Spleen (tissue), 11 donors: ENCODE data around the gene ADD1. TPM values are rescaled to one million over a fixed set of nuclear protein-coding genes. Genes with fewer than 3 reads are reported as not detected.

ENCODE experiments used
- DNase-seq: peaks from one replicate; pipeline ENCODE4 v3.0.0-alpha.2; 2020
- H3K27ac ChIP-seq, 8 donors: fragments of 200-600 bp; sonication (generic) in 7 of 8; 1 replicate in 4 of 8; 2 replicates in 4 of 8; pipeline versions ENCODE4 v1.5.0 to v1.8.0; 2016 to 2021; ENCODE audit warnings: inconsistent platforms in 4 of 8, mild to moderate bottlenecking in 4 of 8, moderate library complexity in 1 of 8
- H3K27me3 ChIP-seq, 7 donors: fragments of 200-600 bp; sonication (generic) in 6 of 7; replicated peaks in 1 of 7; 1 replicate in 4 of 7; 2 replicates in 3 of 7; pipeline versions ENCODE4 v1.5.0 to v1.8.0; 2016 to 2021; ENCODE audit warnings: inconsistent platforms in 3 of 7, mild to moderate bottlenecking in 1 of 7
- H3K36me3 ChIP-seq, 6 donors: fragments of 200-600 bp; sonication (generic) in 5 of 6; 1 replicate in 4 of 6; 2 replicates in 2 of 6; pipeline versions ENCODE4 v1.5.0 to v1.8.0; 2016 to 2021; ENCODE audit warnings: inconsistent platforms in 2 of 6
- H3K4me1 ChIP-seq, 6 donors: fragments of 200-600 bp; sonication (generic) in 5 of 6; 1 replicate in 3 of 6; 2 replicates in 3 of 6; pipeline versions ENCODE4 v1.5.0 to v1.8.0; 2016 to 2021; ENCODE audit warnings: inconsistent platforms in 3 of 6
- H3K4me3 ChIP-seq, 8 donors: fragments of 200-600 bp; sonication (generic) in 7 of 8; 1 replicate in 4 of 8; 2 replicates in 4 of 8; pipeline versions ENCODE4 v1.5.0 to v1.8.0; 2016 to 2021; ENCODE audit warnings: inconsistent platforms in 4 of 8, mild to moderate bottlenecking in 4 of 8, moderate library complexity in 2 of 8
- H3K9me3 ChIP-seq, 8 donors: fragments of 200-600 bp; sonication (generic) in 7 of 8; 1 replicate in 4 of 8; 2 replicates in 4 of 8; pipeline versions ENCODE4 v1.5.0 to v1.8.0; 2016 to 2021; ENCODE audit warnings: inconsistent platforms in 4 of 8
- POLR2A ChIP-seq, 3 donors: fragments of 450-650 bp; IDR thresholded peaks; one replicate each; pipeline ENCODE4 v1.5.1; 2017; ENCODE audit warnings: antibody characterized with exemption in 3 of 3, mild to moderate bottlenecking in 1 of 3
- POLR2AphosphoS5 ChIP-seq, 3 donors: sonication (generic); formaldehyde crosslinking; IDR thresholded peaks; one replicate each; pipeline ENCODE4 v1.5.1; 2017; ENCODE audit warnings: antibody characterized with exemption in 3 of 3
- WGBS, 5 donors: extraction: QIAGEN DNeasy Blood & Tissue Kit in 3 of 5; methylation state at CpG; one replicate each; pipeline versions ENCODE4 v1.1.5 to v1.1.7; 2013 to 2018; 5-methylcytosine and 5-hydroxymethylcytosine counted together
- intact Hi-C: fragments of 100-400 bp; cut with DNase I; formaldehyde crosslinking; loops from one replicate; pipeline ENCODE4 v1.15.0; 2023; ENCODE audit warnings: low total_unique reads
- polyA plus RNA-seq, 3 donors: library from polyadenylated mRNA; stranded (reverse); fragments of 200-250 nt; gene quantifications; one replicate each; pipeline ENCODE4 v1.2.1, GENCODE V29; 2013
- total RNA-seq, 7 donors: library from RNA; depleted of rRNA in 3 of 7; stranded (reverse); fragments of >200 nt in 3 of 7; fragmentation: NEBNext Ultra II Directional in 4 of 7; extraction: Animal tissue kit (Norgen Biotek cat#: 25700) in 4 of 7; gene quantifications; one replicate each; pipeline versions ENCODE4 v1.1.0 to v1.2.1, GENCODE V29; 2016 to 2021
- TF ChIP-seq, protein P1 (sequence below), 11 experiments: fragments of 200-600 bp in 7 of 11; fragments of 450-650 bp in 4 of 11; sonication (generic) in 4 of 11; IDR thresholded peaks in 8 of 11; conservative IDR thresholded peaks in 3 of 11; 1 replicate in 7 of 11; 2 replicates in 4 of 11; pipeline versions ENCODE4 v1.4.0 to v1.8.0; 2016 to 2021; ENCODE audit warnings: antibody characterized with exemption in 11 of 11, inconsistent platforms in 4 of 11, mild to moderate bottlenecking in 1 of 11
- donor health status: healthy with polysubstance abuse.
- donor health status: DM: no; HTN: no; CAD: no; lungs with moderate emphysema.
- donor health status: DM: no; HTN: no; CAD: no.
- donor health status: Bipolar disorder and iron deficiency.
- donor health status: healthy.
- donor health status: DM: no; HTN: no; CAD: no.
- donor health status: DM: yes; HTN: yes; CAD: no.

Gene ADD1
- total and polyA plus RNA-seq, 10 donors = 175 to 348 (median 265) TPM

DNA sequence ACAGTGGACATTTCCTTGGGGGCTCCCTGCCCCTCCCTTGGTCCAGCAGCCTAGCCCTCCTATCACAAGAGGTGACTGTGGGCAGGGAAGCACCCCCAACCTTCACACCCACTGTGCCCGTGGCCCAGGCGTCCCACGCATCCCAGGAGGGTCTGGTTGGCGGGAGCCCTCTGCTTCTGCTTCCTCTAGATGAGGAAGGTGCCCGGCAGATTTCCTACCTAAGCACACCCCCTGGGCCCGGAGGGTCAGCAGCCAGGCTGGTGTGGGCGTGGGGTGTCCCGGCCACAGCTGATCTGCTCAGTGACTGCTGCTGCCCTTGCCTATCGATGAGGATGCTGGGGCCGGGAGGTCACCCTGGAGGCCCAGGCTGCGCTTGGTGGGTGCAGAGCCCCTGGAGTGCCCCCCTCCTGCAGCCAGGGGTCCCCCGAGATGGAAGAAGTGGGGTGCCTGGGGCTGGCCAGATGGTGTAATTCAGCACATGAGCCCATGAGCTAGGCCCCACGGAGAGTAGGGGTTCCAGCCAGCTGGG, 38.6 kb upstream of the ADD1 start:
- peak overlapping the region in 7 of 8 donors; percentile 22 to 98 (median 87) for H3K27ac ChIP-seq
- TF ChIP-seq, protein P1, sequence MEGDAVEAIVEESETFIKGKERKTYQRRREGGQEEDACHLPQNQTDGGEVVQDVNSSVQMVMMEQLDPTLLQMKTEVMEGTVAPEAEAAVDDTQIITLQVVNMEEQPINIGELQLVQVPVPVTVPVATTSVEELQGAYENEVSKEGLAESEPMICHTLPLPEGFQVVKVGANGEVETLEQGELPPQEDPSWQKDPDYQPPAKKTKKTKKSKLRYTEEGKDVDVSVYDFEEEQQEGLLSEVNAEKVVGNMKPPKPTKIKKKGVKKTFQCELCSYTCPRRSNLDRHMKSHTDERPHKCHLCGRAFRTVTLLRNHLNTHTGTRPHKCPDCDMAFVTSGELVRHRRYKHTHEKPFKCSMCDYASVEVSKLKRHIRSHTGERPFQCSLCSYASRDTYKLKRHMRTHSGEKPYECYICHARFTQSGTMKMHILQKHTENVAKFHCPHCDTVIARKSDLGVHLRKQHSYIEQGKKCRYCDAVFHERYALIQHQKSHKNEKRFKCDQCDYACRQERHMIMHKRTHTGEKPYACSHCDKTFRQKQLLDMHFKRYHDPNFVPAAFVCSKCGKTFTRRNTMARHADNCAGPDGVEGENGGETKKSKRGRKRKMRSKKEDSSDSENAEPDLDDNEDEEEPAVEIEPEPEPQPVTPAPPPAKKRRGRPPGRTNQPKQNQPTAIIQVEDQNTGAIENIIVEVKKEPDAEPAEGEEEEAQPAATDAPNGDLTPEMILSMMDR (IDR thresholded peaks at IDR 0.05 in 8 of 11, conservative IDR thresholded peaks at IDR 0.05 in 3 of 11) = peak in 1 of 11 experiments; percentile 11
- peak in 1 of 3 donors; percentile 50 for TF ChIP-seq POLR2AphosphoS5 (IDR thresholded peaks at IDR 0.05)
- no peak for TF ChIP-seq POLR2A (IDR thresholded peaks at IDR 0.05)
- intact Hi-C loops = no loop called here
- H3K4me3 ChIP-seq = peak overlapping the region in 1 of 8 donors; percentile 46
- peaks cover 0 to 55% (median 0%) of the 10 kb centered on the region in 6 donors for H3K36me3 ChIP-seq
- peaks cover 73 to 97% (median 92%) of the 10 kb centered on the region in 6 donors for H3K4me1 ChIP-seq
- 43 to 62% (median 51%) methylated on average over 6 to 13 of the region's 13 CpGs for WGBS, 5 donors
- DNase-seq = peak; percentile 81
- H3K9me3 ChIP-seq = no peaks in the 10 kb centered on the region
- H3K27me3 ChIP-seq = no peaks in the 10 kb centered on the region

DNA sequence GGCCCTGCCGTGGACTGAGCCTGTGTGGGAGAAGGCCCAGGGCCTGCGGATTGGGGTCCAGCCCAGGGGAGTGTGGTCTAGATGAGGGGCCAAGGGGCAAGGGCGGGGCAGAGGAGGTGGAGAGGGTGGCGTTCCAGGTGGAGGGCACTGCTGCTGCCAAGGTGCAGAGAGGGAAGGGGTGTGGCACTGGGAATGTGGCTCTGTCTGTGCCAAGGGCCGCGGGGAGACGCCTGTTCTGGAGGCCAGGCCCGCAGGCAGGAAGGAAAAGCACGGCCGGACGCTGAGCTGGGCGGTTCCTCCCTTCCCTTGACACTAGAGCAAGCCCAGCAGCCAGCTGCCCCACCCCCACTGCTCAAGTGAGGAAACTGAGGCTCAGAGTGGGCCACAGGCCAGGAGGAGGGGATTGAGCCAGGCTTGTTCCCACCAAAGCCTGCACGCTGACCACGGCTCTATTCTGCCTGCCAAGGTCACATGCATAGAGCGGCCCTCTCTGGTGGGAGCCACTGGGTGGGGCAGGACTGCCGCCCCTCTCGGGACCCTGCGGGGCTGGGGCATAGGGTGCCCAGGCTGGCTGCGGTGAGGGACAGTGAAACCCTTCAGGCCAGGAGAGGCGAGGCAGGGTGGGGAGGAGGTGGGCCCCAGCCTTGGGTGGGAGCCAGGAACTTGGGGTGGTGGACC, 37.8 kb upstream of the ADD1 start:
- Histone ChIP-seq H3K27me3 (no peaks in the 10 kb centered on the region), H3K4me3 (peak overlapping the region in 1 of 8 donors; percentile 46), H3K9me3 (no peaks in the 10 kb centered on the region), H3K4me1 (peaks cover 73 to 97% (median 92%) of the 10 kb centered on the region in 6 donors), H3K36me3 (peaks cover 0 to 56% (median 0%) of the 10 kb centered on the region in 6 donors), H3K27ac (peak overlapping the region; percentile 70 to 98 (median 86))
- WGBS, 5 donors = 29 to 53% (median 37%) methylated on average over 17 to 20 of the region's 20 CpGs
- TF ChIP-seq, protein P1 (IDR thresholded peaks at IDR 0.05 in 8 of 11, conservative IDR thresholded peaks at IDR 0.05 in 3 of 11) = no peak
- peak; percentile 68 to 87 (median 83) for TF ChIP-seq POLR2AphosphoS5 (IDR thresholded peaks at IDR 0.05)
- no peak for TF ChIP-seq POLR2A (IDR thresholded peaks at IDR 0.05)
- peak; percentile 91 for DNase-seq
- intact Hi-C loops = no loop called here

DNA sequence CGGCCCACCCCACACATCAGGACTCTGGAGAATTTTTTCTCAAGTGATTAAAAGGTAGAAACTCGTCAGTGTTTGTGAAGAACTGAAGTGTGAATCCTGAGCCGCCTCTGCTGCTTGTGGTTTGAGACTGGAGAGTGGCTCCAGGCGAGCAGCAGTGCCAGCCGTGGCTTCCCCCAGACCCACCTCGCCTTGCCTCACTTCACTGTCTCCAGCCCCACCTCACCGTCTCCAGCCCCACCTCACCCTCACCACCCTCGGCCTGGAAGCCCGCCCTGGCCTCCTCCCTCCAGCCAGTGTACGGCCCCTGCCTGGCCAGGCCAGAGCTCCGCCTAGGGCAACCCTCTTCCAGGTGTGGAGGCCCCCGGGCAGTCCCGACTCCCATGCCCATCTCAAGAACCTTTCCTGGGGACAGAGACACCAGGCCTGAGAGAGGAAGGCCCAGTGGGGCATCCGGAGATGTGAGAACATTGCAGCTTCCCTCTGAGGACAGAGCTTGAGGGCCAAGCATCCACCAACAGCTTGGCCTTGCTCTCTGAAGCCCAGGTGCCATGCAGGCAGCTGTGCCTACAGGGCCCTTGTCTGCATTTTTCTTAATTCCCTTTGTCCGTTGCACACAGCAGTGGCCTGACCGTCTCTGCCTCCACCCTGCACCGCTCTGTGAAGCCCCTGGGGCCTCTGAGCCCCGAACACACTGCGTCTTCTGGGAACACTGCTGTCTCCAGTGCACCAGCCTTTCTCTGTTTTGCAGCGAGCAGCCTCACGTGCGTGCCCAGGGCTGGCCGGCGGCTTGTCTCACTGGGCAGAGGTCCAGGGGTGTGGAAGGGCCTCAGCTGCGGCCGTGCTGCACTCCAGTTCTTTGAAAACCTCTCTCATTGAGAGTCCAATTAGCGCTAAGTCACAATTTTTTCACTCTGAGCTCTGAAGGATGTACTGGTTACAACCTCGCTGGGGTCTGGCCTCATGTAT, 37.0 kb upstream of the ADD1 start:
- intact Hi-C loops = no loop called here
- TF ChIP-seq POLR2AphosphoS5 (IDR thresholded peaks at IDR 0.05) (peak in 2 of 3 donors; percentile 58 to 74), POLR2A (IDR thresholded peaks at IDR 0.05) (no peak)
- no peaks in the 10 kb centered on the region for H3K9me3 ChIP-seq
- H3K36me3 ChIP-seq = peaks cover 0 to 56% (median 0%) of the 10 kb centered on the region in 6 donors
- no peaks in the 10 kb centered on the region for H3K27me3 ChIP-seq
- H3K4me3 ChIP-seq = peak overlapping the region in 2 of 8 donors; percentile 4 to 46
- peak overlapping the region; percentile 70 to 98 (median 86) for H3K27ac ChIP-seq
- peak; percentile 87 for DNase-seq
- WGBS, 5 donors = 50 to 59% (median 55%) methylated on average over 22 to 28 of the region's 28 CpGs
- peaks cover 73 to 97% (median 92%) of the 10 kb centered on the region in 6 donors for H3K4me1 ChIP-seq

DNA sequence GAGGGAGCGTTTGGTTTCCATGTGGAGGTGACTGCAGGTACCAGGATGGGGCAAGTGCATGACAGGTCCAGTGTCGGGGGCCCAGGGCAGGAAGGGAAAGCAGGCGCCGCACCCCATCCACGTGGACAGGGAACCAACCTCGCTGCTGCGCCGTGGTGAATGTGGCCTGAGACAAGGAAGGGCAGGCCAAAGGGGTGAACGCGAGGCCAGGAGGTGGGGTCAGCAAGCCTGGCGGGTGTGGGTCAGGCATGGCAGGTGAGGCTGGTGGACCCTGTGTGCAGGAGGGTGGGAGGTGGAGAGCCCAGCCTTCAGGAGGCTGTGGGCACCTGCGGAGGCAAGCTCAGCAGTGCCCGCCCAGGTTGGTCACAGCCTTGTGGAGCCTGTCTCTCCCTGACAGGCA, 36.1 kb upstream of the ADD1 start:
- peak; percentile 76 for DNase-seq
- Histone ChIP-seq H3K27me3 (no peaks in the 10 kb centered on the region), H3K9me3 (no peaks in the 10 kb centered on the region), H3K4me1 (peaks cover 75 to 97% (median 96%) of the 10 kb centered on the region in 6 donors), H3K4me3 (no peak overlapping the region), H3K36me3 (peaks cover 0 to 55% (median 0%) of the 10 kb centered on the region in 6 donors), H3K27ac (peak overlapping the region in 7 of 8 donors; percentile 70 to 98 (median 87))
- intact Hi-C loops = no loop called here
- WGBS, 5 donors = 83 to 91% (median 84%) methylated on average over 11 to 13 of the region's 13 CpGs
- no peak for TF ChIP-seq POLR2A (IDR thresholded peaks at IDR 0.05)
- TF ChIP-seq POLR2AphosphoS5 (IDR thresholded peaks at IDR 0.05) = no peak
- TF ChIP-seq, protein P1 (IDR thresholded peaks at IDR 0.05 in 8 of 11, conservative IDR thresholded peaks at IDR 0.05 in 3 of 11) = no peak
